T-cell (primary cell): ENCODE results near the gene MCF2L. TPM values are rescaled to one million over a fixed set of nuclear protein-coding genes. Genes with fewer than 3 reads are reported as not detected.

Experiments used
- ATAC-seq, 4 experiments: fragments of 200-7000 bp in 3 of 4; fragments of 150-1000 bp in 1 of 4; cut with Tn5 transposase; replicated peaks in 1 of 4; 1 replicate in 3 of 4; 2 replicates in 1 of 4; pipeline ENCODE4 v1.10.0; 2021; ENCODE audit warnings: moderate library complexity in 3 of 4, mild to moderate bottlenecking in 2 of 4, moderate number of reproducible peaks in 1 of 4
- CTCF ChIA-PET, 2 donors: fragments of 300-600 bp; sonication (Branson Sonifier 250); formaldehyde crosslinking; loops; one replicate each; lab custom pipeline; 2022; ENCODE audit warnings: antibody characterized with exemption in 2 of 2; lab: Charles Lee
- POLR2A ChIA-PET, 2 donors: fragments of 300-600 bp; sonication (Branson Sonifier 250); formaldehyde crosslinking; loops; one replicate each; lab custom pipeline; 2022; ENCODE audit warnings: antibody characterized with exemption in 2 of 2; lab: Charles Lee
- DNase-seq, 35 experiments: peaks; one replicate each; pipeline versions ENCODE4 v3.0.0 to v3.0.0-alpha.2; 2013 to 2023
- H3K27ac ChIP-seq: one replicate; pipeline ENCODE4 v1.5.1; 2013; ENCODE audit warnings: low read length
- H3K27me3 ChIP-seq, 2 experiments: replicated peaks in 1 of 2; 1 replicate in 1 of 2; 2 replicates in 1 of 2; pipeline versions ENCODE4 v1.6.1 to v1.7.0; 2013; ENCODE audit warnings: low read length in 1 of 2, mixed read lengths in 1 of 2; ENCODE audit not compliant: control insufficient read depth in 2 of 2, insufficient read depth in 2 of 2; ENCODE audit errors: extremely low read depth in 1 of 2
- H3K36me3 ChIP-seq, 2 donors: 1 replicate in 1 of 2; 2 replicates in 1 of 2; pipeline versions ENCODE4 v1.6.1 to v1.7.0; 2013; ENCODE audit warnings: low read length in 1 of 2; ENCODE audit not compliant: control insufficient read depth in 2 of 2, insufficient read depth in 1 of 2; ENCODE audit errors: extremely low read depth in 1 of 2
- H3K4me1 ChIP-seq, 2 experiments: 1 replicate in 1 of 2; 2 replicates in 1 of 2; pipeline versions ENCODE4 v1.6.1 to v1.7.0; 2013; ENCODE audit warnings: low read length in 2 of 2, mixed read lengths in 1 of 2; ENCODE audit not compliant: insufficient read depth in 2 of 2, control insufficient read depth in 1 of 2; ENCODE audit errors: extremely low read depth in 1 of 2
- H3K4me3 ChIP-seq, 2 donors: 1 replicate in 1 of 2; 2 replicates in 1 of 2; pipeline versions ENCODE4 v1.5.1 to v1.7.0; 2013; ENCODE audit warnings: mild to moderate bottlenecking in 2 of 2, low read length in 1 of 2, moderate library complexity in 1 of 2; ENCODE audit not compliant: control insufficient read depth in 1 of 2; ENCODE audit errors: extremely low read depth in 1 of 2
- H3K9me3 ChIP-seq: 2 replicates; pipeline ENCODE4 v1.7.0; 2013
- H3K27ac Mint-ChIP-seq, 2 donors: one replicate each; pipeline ENCODE4 v1.8.0; 2020 to 2021; ENCODE audit warnings: mild to moderate bottlenecking in 2 of 2, mixed read lengths in 2 of 2
- H3K27me3 Mint-ChIP-seq, 2 donors: one replicate each; pipeline ENCODE4 v1.8.0; 2021 to 2022; ENCODE audit warnings: mixed read lengths in 2 of 2
- H3K36me3 Mint-ChIP-seq: one replicate; pipeline ENCODE4 v1.8.0; 2021; ENCODE audit warnings: mixed read lengths
- H3K4me1 Mint-ChIP-seq, 3 donors: one replicate each; pipeline ENCODE4 v1.8.0; 2020 to 2022; ENCODE audit warnings: mixed read lengths in 3 of 3, mild to moderate bottlenecking in 1 of 3
- H3K4me3 Mint-ChIP-seq, 3 donors: one replicate each; pipeline ENCODE4 v1.8.0; 2020 to 2022; ENCODE audit warnings: mild to moderate bottlenecking in 3 of 3, mixed read lengths in 3 of 3, moderate library complexity in 3 of 3
- H3K9me3 Mint-ChIP-seq, 3 donors: one replicate each; pipeline ENCODE4 v1.8.0; 2020 to 2022; ENCODE audit warnings: mixed read lengths in 3 of 3
- WGBS: methylation state at CpG from one replicate; pipeline ENCODE4 v1.1.5; 2013; ENCODE audit warnings: missing lambda C conversion rate; ENCODE audit not compliant: insufficient coverage; 5-methylcytosine and 5-hydroxymethylcytosine counted together
- total RNA-seq, 35 experiments: library from RNA in 6 of 35; stranded (reverse) in 6 of 35; fragments of 120-200 nt in 1 of 35; gene quantifications; one replicate each; pipeline versions ENCODE4 v1.2.1 to v1.2.4 and lab custom pipeline; 2013 to 2026

The MCF2L gene
- total RNA-seq, 5 donors from 2014 or later (not counting 1 experiment from before 2014, with no cell fraction given), result 18.2 to 30.0 (median 24.7) TPM

DNA sequence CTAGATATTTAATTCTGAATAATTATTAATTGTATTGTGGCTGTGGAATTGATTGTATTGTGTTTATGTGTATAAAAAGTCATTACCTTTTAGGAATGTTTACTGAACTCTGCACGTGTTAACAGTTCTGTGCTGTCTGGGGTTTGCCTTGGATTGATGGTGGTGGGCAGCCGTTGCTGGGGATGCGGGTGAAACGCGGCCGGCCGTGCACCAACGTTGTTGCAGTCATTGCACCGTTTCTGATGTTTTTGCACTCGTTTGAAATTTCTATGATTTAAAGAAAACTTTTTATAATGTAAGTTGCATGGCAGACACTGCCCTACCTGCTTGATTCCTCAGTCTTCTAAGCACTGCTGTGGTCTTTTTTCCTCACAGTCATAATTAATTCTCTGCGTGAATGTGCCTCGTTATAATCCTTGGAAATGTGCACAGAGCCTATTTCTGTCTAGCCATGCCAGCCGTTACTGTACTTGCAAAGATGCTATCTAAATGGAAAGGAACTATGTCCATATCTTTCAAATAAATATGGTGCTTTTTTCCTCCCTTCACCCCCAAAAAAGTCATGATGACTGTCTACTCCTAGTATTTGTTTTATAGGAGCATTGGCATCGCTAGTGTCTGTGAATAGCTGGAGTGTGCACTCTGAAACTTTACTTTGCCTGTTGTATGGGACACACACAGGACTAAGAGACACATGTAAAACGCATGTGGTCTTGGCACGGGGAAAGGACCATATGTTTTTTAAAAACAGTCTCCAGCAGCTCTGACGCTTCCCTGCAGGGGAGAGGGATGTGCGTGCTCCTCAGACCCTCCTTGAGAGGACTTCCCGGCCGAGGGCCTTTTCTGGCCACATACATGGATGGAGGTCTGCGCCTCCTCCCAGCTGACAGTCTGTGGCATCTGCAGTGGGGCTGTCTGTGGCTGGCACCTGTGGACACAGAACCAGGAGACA is 40.7 kb upstream of the MCF2L start:
- POLR2A ChIA-PET, result no interaction called here
- no peaks in the 10 kb centered on the region for H3K36me3 Mint-ChIP-seq
- CTCF ChIA-PET, result no interaction called here
- H3K4me1 Mint-ChIP-seq, result peaks cover 7 to 22% (median 9%) of the 10 kb centered on the region in 3 donors
- no peaks in the 10 kb centered on the region for H3K9me3 Mint-ChIP-seq
- H3K4me1 ChIP-seq, result no peaks in the 10 kb centered on the region
- H3K27me3 Mint-ChIP-seq, result peaks cover 46 to 58% of the 10 kb centered on the region in 2 donors
- no peak overlapping the region for H3K27ac Mint-ChIP-seq
- 66% methylated on average over 10 of the region's 21 CpGs for WGBS
- H3K27ac ChIP-seq, result no peak overlapping the region
- H3K4me3 ChIP-seq, result no peak overlapping the region
- H3K4me3 Mint-ChIP-seq, result no peak overlapping the region
- H3K27me3 ChIP-seq, result peaks cover 7 to 34% of the 10 kb centered on the region in 2 experiments
- no peaks in the 10 kb centered on the region for H3K9me3 ChIP-seq
- no peaks in the 10 kb centered on the region for H3K36me3 ChIP-seq
- ATAC-seq (no peak), DNase-seq (no peak)

DNA sequence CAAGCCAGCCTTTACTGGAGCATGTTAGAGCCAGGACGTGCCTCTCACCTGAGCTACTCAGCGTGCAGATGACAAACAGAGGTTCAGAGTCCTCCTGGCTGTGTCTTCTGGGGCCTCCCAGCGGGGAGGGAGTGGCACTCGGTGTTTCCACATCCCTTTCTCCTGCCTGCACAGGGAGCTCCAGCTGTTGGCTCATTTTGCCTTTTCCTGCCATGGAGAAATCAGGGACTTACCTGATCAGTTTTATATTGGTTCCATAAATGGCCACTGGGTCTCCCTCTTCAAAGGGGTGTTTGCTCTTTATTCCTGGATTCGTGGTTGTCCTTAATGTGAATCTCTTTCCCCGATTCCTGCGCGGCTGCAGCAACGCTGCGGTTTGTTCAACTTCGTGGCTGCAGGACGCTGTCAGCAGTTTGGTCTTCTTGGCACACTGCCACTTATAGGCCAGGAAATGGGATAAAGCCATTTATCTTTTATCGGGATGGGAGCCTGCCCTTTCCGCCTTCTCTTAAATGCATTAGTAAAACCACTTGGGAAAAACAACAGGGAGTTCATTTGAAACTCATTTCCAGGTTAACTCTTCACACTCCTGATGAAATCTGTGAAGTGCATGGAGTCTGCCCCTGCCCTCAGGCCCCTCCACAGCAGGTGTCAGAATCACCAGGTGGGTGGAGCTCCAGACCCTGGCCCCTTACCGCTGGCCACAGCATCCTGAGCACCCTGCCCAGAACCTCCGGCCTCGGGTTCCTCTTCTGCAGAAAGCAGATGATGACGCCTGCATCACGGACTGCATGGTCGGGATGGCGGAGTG is 39.8 kb upstream of the MCF2L start:
- 8% methylated on average over 19 of the region's 21 CpGs for WGBS
- ChIA-PET CTCF (no interaction called here), POLR2A (no interaction called here)
- DNase-seq, result no peak
- Histone ChIP-seq H3K4me3 (no peak overlapping the region), H3K27me3 (peaks cover 7 to 43% of the 10 kb centered on the region in 2 experiments), H3K9me3 (no peaks in the 10 kb centered on the region), H3K36me3 (no peaks in the 10 kb centered on the region), H3K27ac (no peak overlapping the region), H3K4me1 (no peaks in the 10 kb centered on the region)
- no peak overlapping the region for H3K4me3 Mint-ChIP-seq
- no peak for ATAC-seq
- no peak overlapping the region for H3K27ac Mint-ChIP-seq
- H3K4me1 Mint-ChIP-seq, result peaks cover 7 to 22% (median 9%) of the 10 kb centered on the region in 3 donors
- H3K9me3 Mint-ChIP-seq, result no peaks in the 10 kb centered on the region
- peaks cover 46 to 59% of the 10 kb centered on the region in 2 donors for H3K27me3 Mint-ChIP-seq
- H3K36me3 Mint-ChIP-seq, result no peaks in the 10 kb centered on the region

DNA sequence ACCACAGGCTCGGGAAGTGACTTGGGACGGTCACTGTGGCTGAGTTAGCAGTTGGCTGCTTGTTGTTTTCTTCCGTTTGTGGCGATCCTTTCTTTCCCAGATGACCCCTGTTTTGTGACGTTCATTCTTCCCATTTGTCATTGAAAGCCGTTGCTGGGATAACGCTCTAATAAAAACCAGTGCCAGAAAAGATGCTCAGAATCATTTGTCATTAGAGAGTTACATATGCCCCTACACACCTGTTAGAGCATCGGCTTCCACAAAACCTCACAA is 39.3 kb upstream of the MCF2L start:
- no peaks in the 10 kb centered on the region for H3K4me1 ChIP-seq
- H3K4me3 ChIP-seq, result no peak overlapping the region
- Mint-ChIP-seq H3K4me3 (no peak overlapping the region), H3K36me3 (no peaks in the 10 kb centered on the region), H3K9me3 (no peaks in the 10 kb centered on the region), H3K27me3 (peaks cover 46 to 57% of the 10 kb centered on the region in 2 donors), H3K4me1 (peaks cover 7 to 22% (median 9%) of the 10 kb centered on the region in 3 donors), H3K27ac (no peak overlapping the region)
- no peaks in the 10 kb centered on the region for H3K36me3 ChIP-seq
- CTCF ChIA-PET, result no interaction called here
- DNase-seq, result no peak
- POLR2A ChIA-PET, result no interaction called here
- no peak overlapping the region for H3K27ac ChIP-seq
- 18% methylated on average over 8 of the region's 8 CpGs for WGBS
- H3K9me3 ChIP-seq, result no peaks in the 10 kb centered on the region
- peaks cover 7 to 48% of the 10 kb centered on the region in 2 experiments for H3K27me3 ChIP-seq
- no peak for ATAC-seq

DNA sequence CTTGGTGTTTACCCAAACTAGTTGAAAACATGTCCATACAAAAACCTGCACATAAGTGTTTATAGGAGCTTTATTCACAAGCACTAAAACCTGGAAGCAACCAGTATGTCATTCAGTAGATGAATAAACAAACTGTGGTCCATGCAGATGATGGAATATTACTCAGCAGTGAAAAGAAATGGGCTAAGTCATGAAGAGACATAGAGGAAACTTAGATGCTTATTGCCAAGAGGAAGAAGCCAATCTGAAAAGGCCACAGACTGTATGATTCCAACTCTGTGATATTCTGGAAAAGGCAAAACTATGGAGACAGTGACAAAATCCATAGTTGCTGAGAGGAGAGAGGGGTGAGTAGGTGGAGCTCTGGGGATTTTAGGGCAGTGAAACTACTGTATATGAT is 38.8 kb upstream of the MCF2L start:
- no peak overlapping the region for H3K4me3 Mint-ChIP-seq
- Histone ChIP-seq H3K27me3 (peaks cover 7 to 49% of the 10 kb centered on the region in 2 experiments), H3K36me3 (no peaks in the 10 kb centered on the region), H3K27ac (no peak overlapping the region), H3K4me3 (no peak overlapping the region), H3K4me1 (no peaks in the 10 kb centered on the region), H3K9me3 (no peaks in the 10 kb centered on the region)
- POLR2A ChIA-PET, result no interaction called here
- CTCF ChIA-PET, result no interaction called here
- no peak overlapping the region for H3K27ac Mint-ChIP-seq
- H3K27me3 Mint-ChIP-seq, result peaks cover 46 to 57% of the 10 kb centered on the region in 2 donors
- no peak for ATAC-seq
- no peaks in the 10 kb centered on the region for H3K36me3 Mint-ChIP-seq
- no peak for DNase-seq
- H3K9me3 Mint-ChIP-seq, result no peaks in the 10 kb centered on the region
- peaks cover 7 to 22% (median 9%) of the 10 kb centered on the region in 3 donors for H3K4me1 Mint-ChIP-seq

DNA sequence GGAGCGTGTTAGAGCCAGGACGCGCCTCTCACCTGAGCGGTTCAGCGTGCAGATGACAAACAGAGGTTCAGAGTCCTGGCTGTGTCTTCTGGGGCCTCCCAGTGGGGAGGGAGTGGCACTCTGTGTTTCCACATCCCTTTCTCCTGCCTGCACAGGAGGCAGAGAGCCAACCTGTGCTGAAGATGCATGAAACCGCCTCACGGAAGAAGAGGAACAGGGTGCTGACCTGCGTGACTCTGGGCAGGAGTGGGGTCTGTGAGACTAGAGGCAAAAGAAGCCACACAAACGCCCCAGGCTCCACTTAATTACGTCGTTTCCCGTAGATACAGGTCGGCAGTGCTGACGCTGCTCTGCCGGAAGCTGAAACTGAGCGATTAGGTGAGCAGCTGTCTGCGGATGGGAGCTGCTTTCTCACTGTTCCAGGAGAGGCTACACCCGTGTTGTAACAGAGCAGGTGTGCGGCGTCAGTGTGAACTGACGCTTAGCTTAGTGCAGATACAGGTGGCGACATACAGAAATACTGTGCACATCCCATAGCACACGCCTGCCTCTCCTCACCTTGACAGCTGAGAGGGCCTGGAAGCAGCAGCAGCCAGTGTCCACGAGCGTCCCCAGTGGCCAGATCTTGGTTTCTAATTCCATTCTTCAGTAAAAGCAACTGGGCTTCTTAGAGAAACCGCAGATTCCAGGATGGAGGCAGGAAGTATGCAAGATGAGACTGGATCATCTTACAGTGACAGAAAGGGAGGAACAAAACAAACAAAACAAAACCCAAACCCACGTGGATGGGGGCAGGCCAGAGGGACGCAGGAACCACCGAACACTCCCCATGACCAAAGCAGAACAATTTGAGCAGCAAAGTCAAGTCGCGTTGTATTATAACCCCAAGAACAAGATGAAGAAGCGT is 37.7 kb upstream of the MCF2L start:
- H3K4me3 Mint-ChIP-seq, result peak overlapping the region in 1 of 3 donors; percentile 17
- Histone ChIP-seq H3K4me3 (no peak overlapping the region), H3K4me1 (no peaks in the 10 kb centered on the region), H3K27ac (no peak overlapping the region), H3K27me3 (peaks cover 7 to 52% of the 10 kb centered on the region in 2 experiments), H3K36me3 (no peaks in the 10 kb centered on the region), H3K9me3 (no peaks in the 10 kb centered on the region)
- H3K27ac Mint-ChIP-seq, result peak overlapping the region in 1 of 2 donors; percentile 63
- no peaks in the 10 kb centered on the region for H3K9me3 Mint-ChIP-seq
- ChIA-PET POLR2A (no interaction called here), CTCF (interaction anchor here in 1 of 2 donors (0.5 kb wide), 1 partner anchor 99 kb away, joined by 4 read pairs; no protein-coding TSS in a partner anchor)
- no peaks in the 10 kb centered on the region for H3K36me3 Mint-ChIP-seq
- DNase-seq, result peak in 2 of 35 experiments; percentile 11 to 64
- peaks cover 7 to 22% (median 9%) of the 10 kb centered on the region in 3 donors for H3K4me1 Mint-ChIP-seq
- WGBS, result 91% methylated on average over 23 of the region's 32 CpGs
- peaks cover 46 to 57% of the 10 kb centered on the region in 2 donors for H3K27me3 Mint-ChIP-seq
- ATAC-seq, result peak in 2 of 4 experiments; percentile 56 to 73
